ENCODE measurements around the gene KRTAP2-3.

KRTAP2-3 gene

GRCh38 chr17:41026715-41027471, 33.0 kb downstream of the KRTAP2-3 start, which contains the start of gene KRTAP1-5:
TSS of gene KRTAP1-5 (minus strand) at chr17:41027208. CDS start at chr17:41027155, 53 bp downstream.
- DNase-seq: no peak

- no peak for DNase-seq
These were observed 35.2 kb downstream of the KRTAP2-3 start for GRCh38 chr17:41024697-41025096.

DNA sequence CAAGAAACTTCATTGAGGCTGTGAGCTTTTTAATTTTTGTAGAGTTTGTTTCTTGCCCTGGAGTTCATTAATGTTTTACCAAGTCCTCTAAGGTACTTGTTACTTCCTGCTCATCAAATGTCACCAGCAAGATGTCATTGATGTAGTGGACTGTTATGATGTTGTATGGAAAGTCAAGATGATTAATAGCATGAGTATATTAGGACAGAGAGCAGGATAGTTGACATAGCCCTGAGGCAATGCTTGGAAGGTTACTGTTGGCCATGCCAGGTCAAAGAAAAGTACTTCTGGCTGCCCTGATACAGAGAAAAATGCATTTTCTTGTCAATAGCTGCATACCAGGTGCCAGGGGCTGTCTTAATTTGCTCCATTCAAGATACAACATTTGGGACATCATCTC, 39.6 kb downstream of the KRTAP2-3 start:
- no peak for DNase-seq

GRCh38 chr17:41019415-41019814, 40.5 kb downstream of the KRTAP2-3 start:
- DNase-seq: no peak

DNA sequence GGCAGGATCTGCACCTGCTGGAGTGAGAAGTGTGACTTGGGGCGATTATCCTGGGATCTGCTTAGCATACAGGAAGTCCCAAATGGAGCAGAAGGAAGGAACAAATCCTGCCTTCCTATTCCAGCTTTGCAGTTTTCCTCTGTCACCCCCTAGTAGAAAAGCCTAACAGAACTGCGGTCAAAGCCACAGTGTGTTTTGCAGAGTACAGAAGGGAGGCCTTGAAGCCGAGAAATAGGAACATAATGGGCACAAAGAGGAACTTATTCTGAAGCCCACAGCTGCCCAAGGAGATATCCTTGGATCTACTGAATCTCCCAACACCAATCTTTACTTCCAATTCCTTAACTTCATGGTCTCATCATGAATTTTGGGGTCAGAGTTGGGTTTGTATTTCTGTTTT, 41.4 kb downstream of the KRTAP2-3 start:
- no peak for DNase-seq

- DNase-seq: no peak
These were observed 43.2 kb downstream of the KRTAP2-3 start for GRCh38 chr17:41016578-41017215.

DNA sequence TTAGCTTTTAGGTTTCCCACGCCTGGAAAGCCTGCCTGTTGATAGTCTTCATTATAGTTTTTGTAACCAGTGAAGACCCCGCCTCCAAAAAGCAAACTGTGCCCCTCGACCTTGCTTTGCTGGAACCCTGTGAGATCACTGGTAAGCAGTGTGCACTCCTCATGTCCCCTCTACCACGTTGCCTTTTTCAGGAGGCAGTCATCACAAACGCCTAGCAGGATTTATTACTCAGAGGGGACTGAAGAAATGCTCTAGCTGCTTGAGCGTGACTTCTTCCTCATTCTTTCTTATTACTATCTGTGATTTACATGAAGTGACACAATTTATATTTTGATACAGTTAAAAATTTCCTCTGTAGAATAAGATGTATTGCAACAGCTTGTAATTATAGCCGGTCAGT, 44.5 kb downstream of the KRTAP2-3 start:
- no peak for DNase-seq

DNA sequence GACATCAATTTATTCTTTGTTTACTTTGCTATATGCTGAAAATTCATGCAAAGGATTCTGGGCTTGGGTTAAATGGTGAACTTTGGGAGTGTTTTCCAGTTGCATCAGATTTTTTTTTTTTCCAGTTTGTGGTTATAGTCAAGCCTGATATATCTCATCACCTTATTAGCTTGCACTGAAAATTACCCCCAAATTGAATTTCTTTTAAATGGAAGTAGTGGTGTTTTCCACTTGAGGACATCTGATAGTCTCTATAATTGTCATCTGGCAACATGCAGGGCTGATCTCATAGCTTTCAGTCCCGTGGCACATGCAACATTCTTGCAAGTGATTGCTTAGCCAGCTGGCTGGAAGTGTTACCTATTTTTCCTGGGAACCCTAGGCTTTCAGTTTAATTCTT, 46.3 kb downstream of the KRTAP2-3 start:
- DNase-seq: no peak

DNA sequence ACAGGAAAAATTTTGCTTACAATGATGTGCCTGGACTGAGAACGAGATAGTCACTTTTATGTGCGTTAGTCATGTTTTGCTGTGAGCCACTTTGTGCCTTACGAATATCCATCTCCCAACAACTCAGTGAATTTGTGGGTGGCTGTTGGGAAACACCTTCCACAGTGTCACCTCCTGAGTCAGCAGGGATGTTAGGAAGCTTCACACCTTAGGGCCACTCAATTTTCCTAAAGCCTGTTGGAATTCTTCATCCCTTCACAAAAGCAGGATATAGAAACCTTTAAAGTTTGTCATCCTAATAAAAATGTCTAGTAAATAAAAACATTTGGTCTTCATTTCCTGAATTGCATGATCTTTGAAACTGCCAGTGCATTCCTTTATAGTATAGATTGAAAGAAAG, 46.7 kb downstream of the KRTAP2-3 start:
- no peak for DNase-seq

GRCh38 chr17:41012326-41013120, 47.4 kb downstream of the KRTAP2-3 start:
- DNase-seq: no peak

- no peak for DNase-seq
These were observed 49.5 kb downstream of the KRTAP2-3 start for GRCh38 chr17:41010441-41010840.

DNA sequence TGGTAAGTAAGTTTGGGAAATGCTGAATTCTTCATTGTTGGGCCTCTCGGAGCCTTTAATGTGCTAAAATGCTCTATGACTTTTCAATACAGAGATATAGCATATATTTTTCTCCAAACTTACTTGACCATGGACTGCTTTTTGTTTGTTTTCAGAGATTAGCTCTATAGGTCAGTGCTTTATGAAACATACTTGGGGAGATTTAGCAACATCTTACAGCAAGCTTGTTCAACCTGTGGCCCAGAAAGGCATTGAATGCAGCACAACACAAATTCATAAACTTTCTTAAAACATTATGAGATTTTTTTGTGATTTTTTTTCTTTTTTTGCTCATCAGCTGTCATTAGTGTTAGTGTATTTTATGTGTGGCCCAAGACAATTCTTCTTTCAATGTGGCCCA, 50.0 kb downstream of the KRTAP2-3 start:
- DNase-seq: no peak

DNA sequence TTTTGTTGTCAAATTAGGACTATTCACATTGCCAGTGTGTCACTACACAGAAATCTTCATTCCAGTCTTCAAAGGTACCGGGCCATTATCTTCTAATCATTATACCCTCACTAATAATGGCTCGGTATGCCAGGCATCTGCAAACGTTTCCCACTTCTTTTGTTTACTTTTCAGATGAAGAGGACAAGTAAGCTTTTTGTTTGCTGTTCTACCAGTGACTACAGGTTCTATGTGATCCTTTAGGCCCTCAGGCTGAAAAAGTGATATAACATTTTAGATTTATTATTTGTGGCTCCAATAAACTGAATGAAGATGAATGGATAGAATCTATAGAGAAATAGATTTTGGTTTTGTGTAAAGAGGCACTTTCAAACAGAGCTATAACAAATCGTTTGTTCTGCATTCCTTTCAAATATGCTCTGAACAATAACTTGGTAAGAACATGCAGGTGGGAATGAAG, 50.6 kb downstream of the KRTAP2-3 start:
- DNase-seq: no peak

Data from DMS 273 treated with DMSO at 0.1 percent for 48 hours (cell line).